Endothelial cell of umbilical vein (primary cell): ENCODE results near the gene NOL8.

Experiments used
- EZH2 ChIP-seq: IDR thresholded peaks from 2 replicates; pipeline ENCODE4 v1.6.1; 2012; ENCODE audit warnings: borderline replicate concordance, low read depth, mild to moderate bottlenecking, moderate library complexity, low read length, inconsistent platforms; ENCODE audit not compliant: severe bottlenecking
- GATA2 ChIP-seq: IDR thresholded peaks from 2 replicates; pipeline ENCODE4 v1.7.0; 2011; ENCODE audit warnings: low read depth, mild to moderate bottlenecking, moderate library complexity, mixed read lengths, low read length; ENCODE audit not compliant: insufficient read length, insufficient read depth
- JUN ChIP-seq: IDR thresholded peaks from 2 replicates; pipeline ENCODE4 v1.6.1; 2011; ENCODE audit warnings: borderline replicate concordance, low read depth; ENCODE audit not compliant: insufficient read length, insufficient read depth
- POLR2A ChIP-seq: IDR thresholded peaks from 2 replicates; pipeline ENCODE4 v1.6.1; 2012; ENCODE audit warnings: low read depth, mild to moderate bottlenecking, control low read depth, low read length
- POLR2AphosphoS5 ChIP-seq: IDR thresholded peaks from 2 replicates; pipeline ENCODE4 v1.6.1; 2012; ENCODE audit warnings: low read depth, mild to moderate bottlenecking, control low read depth, low read length, moderate library complexity; ENCODE audit not compliant: insufficient read depth
- TF ChIP-seq, protein P1 (sequence below), 2 donors: IDR thresholded peaks; 1 replicate in 1 of 2; 2 replicates in 1 of 2; pipeline ENCODE4 v1.5.1; 2011; ENCODE audit warnings: low read length in 2 of 2, mild to moderate bottlenecking in 2 of 2, moderate library complexity in 2 of 2, control low read depth in 1 of 2, inconsistent platforms in 1 of 2, low read depth in 1 of 2; ENCODE audit not compliant: insufficient read depth in 1 of 2; ENCODE audit errors: extremely low read depth in 1 of 2
- TF ChIP-seq, protein P2 (sequence below): IDR thresholded peaks from 2 replicates; pipeline ENCODE4 v1.6.1; 2011; ENCODE audit not compliant: insufficient read depth, insufficient read length

DNA sequence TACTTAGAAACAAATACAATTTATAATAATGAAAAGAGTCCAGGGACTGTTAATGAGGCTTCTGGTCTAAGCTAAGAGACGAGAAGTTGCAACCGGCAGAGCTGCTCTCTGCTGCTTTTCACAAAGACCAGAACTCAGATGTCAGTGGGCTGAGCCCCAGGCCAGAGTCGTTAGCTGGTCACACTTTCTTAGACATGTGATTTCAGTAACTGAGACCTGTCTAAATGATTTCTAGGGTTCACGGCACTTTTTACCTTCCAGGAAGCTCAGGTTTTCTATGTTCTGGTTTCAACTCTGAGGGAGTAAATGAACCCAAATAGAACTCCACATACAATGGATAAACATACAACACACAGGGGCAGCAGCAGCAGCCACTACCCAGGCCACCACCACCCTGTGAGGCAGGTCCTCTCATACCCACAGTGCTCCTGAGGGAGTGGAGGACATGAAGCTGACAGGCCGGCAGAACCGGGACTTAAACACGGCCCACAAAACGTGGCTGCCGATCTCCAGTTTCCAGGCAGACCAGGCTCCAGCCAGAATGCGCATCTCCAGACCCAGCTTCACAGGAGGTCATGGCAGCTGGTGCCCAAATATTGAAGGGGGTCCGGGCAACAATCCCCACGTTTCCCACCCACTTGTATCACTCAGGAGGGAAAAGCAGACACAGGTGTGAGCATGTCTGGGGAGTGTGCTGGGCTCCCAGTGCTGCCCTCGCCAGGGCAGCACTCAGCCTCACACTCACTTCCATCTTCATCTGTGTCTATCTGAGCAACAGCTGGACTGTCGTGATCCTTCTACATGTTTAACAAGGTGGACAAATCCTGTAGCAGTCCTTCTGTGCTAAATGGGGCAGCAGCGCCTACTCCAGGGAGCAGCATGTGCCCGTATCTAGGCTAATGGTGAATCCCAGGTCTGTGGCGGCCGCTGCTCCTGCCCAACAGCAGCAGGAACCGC lies 70.5 kb downstream of the NOL8 start:
- TF ChIP-seq, protein P1, sequence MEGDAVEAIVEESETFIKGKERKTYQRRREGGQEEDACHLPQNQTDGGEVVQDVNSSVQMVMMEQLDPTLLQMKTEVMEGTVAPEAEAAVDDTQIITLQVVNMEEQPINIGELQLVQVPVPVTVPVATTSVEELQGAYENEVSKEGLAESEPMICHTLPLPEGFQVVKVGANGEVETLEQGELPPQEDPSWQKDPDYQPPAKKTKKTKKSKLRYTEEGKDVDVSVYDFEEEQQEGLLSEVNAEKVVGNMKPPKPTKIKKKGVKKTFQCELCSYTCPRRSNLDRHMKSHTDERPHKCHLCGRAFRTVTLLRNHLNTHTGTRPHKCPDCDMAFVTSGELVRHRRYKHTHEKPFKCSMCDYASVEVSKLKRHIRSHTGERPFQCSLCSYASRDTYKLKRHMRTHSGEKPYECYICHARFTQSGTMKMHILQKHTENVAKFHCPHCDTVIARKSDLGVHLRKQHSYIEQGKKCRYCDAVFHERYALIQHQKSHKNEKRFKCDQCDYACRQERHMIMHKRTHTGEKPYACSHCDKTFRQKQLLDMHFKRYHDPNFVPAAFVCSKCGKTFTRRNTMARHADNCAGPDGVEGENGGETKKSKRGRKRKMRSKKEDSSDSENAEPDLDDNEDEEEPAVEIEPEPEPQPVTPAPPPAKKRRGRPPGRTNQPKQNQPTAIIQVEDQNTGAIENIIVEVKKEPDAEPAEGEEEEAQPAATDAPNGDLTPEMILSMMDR (IDR thresholded peaks at IDR 0.05; ENCODE audit: extremely low read depth in 1 of 2, insufficient read depth in 1 of 2, low read depth in 1 of 2, low read length in 2 of 2), result no peak
- TF ChIP-seq GATA2 (no peak), POLR2A (no peak), JUN (no peak), POLR2AphosphoS5 (no peak), EZH2 (no peak)
- TF ChIP-seq, protein P2, sequence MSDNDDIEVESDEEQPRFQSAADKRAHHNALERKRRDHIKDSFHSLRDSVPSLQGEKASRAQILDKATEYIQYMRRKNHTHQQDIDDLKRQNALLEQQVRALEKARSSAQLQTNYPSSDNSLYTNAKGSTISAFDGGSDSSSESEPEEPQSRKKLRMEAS, result no peak
